Nephron (organoid): ENCODE results near the gene ANKFN1.

Experiments used
- H3K27ac Mint-ChIP-seq, 3 experiments: 2 replicates each; pipeline ENCODE4 v1.8.0; 2020; ENCODE audit warnings: mixed read lengths in 3 of 3, mild to moderate bottlenecking in 2 of 3, moderate library complexity in 1 of 3
- H3K27me3 Mint-ChIP-seq: 2 replicates; pipeline ENCODE4 v1.8.0; 2021; ENCODE audit warnings: low read depth, mild to moderate bottlenecking, moderate library complexity, mixed read lengths
- H3K36me3 Mint-ChIP-seq: 2 replicates; pipeline ENCODE4 v1.8.0; 2020; ENCODE audit warnings: low read depth, mixed read lengths
- H3K4me1 Mint-ChIP-seq: 2 replicates; pipeline ENCODE4 v1.8.0; 2020; ENCODE audit warnings: mixed read lengths
- H3K4me3 Mint-ChIP-seq, 3 experiments: 2 replicates each; pipeline ENCODE4 v1.8.0; 2020; ENCODE audit warnings: mild to moderate bottlenecking in 3 of 3, mixed read lengths in 3 of 3, moderate library complexity in 2 of 3
- H3K9me3 Mint-ChIP-seq: 2 replicates; pipeline ENCODE4 v1.8.0; 2020; ENCODE audit warnings: mixed read lengths
- CTCF ChIP-seq, 3 experiments: fragments of 200-600 bp; sonication (generic); IDR thresholded peaks; one replicate each; pipeline ENCODE4 v1.5.0; 2021; ENCODE audit warnings: antibody characterized with exemption in 3 of 3; ENCODE audit not compliant: unreplicated experiment in 3 of 3

Gene ANKFN1

GRCh38 chr17:56505154-56505756 lies 352.0 kb downstream of the ANKFN1 start:
- H3K4me3 Mint-ChIP-seq = no peak overlapping the region
- peaks cover 7% of the 10 kb centered on the region for H3K27me3 Mint-ChIP-seq
- no peaks in the 10 kb centered on the region for H3K9me3 Mint-ChIP-seq
- H3K4me1 Mint-ChIP-seq = peaks cover 21% of the 10 kb centered on the region
- H3K36me3 Mint-ChIP-seq = no peaks in the 10 kb centered on the region
- no peak for TF ChIP-seq CTCF (IDR thresholded peaks at IDR 0.05; ENCODE audit: unreplicated experiment in 3 of 3)
- H3K27ac Mint-ChIP-seq = no peak overlapping the region

- Mint-ChIP-seq H3K4me1 (peaks cover 11% of the 10 kb centered on the region), H3K9me3 (no peaks in the 10 kb centered on the region), H3K27ac (no peak overlapping the region), H3K4me3 (no peak overlapping the region), H3K36me3 (no peaks in the 10 kb centered on the region), H3K27me3 (peaks cover 7% of the 10 kb centered on the region)
- TF ChIP-seq CTCF (IDR thresholded peaks at IDR 0.05; ENCODE audit: unreplicated experiment in 3 of 3) = no peak
Measured at GRCh38 chr17:56506349-56506748, 353.1 kb downstream of the ANKFN1 start.

GRCh38 chr17:56510554-56511342 lies 357.5 kb downstream of the ANKFN1 start:
- no peaks in the 10 kb centered on the region for H3K4me1 Mint-ChIP-seq
- no peak overlapping the region for H3K4me3 Mint-ChIP-seq
- H3K36me3 Mint-ChIP-seq = no peaks in the 10 kb centered on the region
- H3K27me3 Mint-ChIP-seq = peaks cover 8% of the 10 kb centered on the region
- TF ChIP-seq CTCF (IDR thresholded peaks at IDR 0.05; ENCODE audit: unreplicated experiment in 3 of 3) = no peak
- no peak overlapping the region for H3K27ac Mint-ChIP-seq
- H3K9me3 Mint-ChIP-seq = no peaks in the 10 kb centered on the region

- peaks cover 6% of the 10 kb centered on the region for H3K27me3 Mint-ChIP-seq
- H3K4me3 Mint-ChIP-seq = no peak overlapping the region
- no peak overlapping the region for H3K27ac Mint-ChIP-seq
- no peaks in the 10 kb centered on the region for H3K9me3 Mint-ChIP-seq
- peaks cover 12% of the 10 kb centered on the region for H3K4me1 Mint-ChIP-seq
- no peaks in the 10 kb centered on the region for H3K36me3 Mint-ChIP-seq
- no peak for TF ChIP-seq CTCF (IDR thresholded peaks at IDR 0.05; ENCODE audit: unreplicated experiment in 3 of 3)
Measured at GRCh38 chr17:56514264-56514663, 361.0 kb downstream of the ANKFN1 start.

- Mint-ChIP-seq H3K4me3 (no peak overlapping the region), H3K27ac (no peak overlapping the region), H3K9me3 (no peaks in the 10 kb centered on the region), H3K4me1 (peaks cover 18% of the 10 kb centered on the region), H3K36me3 (no peaks in the 10 kb centered on the region), H3K27me3 (peaks cover 13% of the 10 kb centered on the region)
- no peak for TF ChIP-seq CTCF (IDR thresholded peaks at IDR 0.05; ENCODE audit: unreplicated experiment in 3 of 3)
Measured at GRCh38 chr17:56514899-56515298, 361.6 kb downstream of the ANKFN1 start.
